HG03066 (cell line): ENCODE measurements around the gene PRR23E.

ENCODE experiments used
- ATAC-seq: cut with Tn5 transposase; IDR thresholded peaks from one replicate; pipeline ENCODE4 v1.9.1; 2021; ENCODE audit warnings: low read depth; ENCODE audit not compliant: unreplicated experiment

The PRR23E gene

DNA sequence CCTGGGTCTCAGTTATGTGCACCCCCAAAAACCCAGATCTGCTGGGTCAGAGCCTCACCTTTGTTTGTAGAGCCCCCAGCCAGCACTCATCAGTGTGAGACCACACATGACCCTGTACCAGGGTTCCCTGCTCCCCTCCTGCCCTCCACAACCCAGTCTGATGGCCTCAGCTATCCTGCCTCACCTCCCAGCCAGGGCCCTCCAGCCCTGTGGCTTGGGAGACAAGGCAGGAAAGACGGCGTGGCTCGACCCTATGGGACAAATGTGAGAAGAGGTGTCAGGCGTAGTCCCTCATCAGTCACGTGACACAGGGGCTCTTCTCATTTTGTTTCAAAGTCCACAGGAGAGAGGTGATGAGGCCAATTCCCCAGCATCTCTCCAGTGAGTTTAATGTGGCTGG lies 28.3 kb upstream of the PRR23E start:
- no peak for ATAC-seq

DNA sequence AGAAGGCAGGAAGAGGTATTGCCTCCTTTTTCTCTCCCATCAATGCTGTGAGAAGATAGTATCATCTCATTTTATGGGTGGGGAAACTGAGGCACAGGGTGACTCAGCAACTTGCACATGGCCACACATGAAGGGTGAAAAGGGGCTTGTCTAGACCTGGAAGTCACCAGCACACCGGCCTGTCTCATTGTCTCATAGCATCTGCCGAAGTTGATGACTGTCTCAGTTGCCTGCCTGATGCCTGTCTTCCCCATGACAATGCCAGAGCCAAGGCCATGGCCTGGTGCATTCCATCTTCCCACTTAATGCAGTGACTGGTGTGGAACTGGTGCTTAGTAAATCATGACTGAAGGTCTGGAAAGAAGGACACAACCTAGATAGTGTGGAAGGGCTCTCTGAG lies 27.9 kb upstream of the PRR23E start:
- ATAC-seq = no peak

DNA sequence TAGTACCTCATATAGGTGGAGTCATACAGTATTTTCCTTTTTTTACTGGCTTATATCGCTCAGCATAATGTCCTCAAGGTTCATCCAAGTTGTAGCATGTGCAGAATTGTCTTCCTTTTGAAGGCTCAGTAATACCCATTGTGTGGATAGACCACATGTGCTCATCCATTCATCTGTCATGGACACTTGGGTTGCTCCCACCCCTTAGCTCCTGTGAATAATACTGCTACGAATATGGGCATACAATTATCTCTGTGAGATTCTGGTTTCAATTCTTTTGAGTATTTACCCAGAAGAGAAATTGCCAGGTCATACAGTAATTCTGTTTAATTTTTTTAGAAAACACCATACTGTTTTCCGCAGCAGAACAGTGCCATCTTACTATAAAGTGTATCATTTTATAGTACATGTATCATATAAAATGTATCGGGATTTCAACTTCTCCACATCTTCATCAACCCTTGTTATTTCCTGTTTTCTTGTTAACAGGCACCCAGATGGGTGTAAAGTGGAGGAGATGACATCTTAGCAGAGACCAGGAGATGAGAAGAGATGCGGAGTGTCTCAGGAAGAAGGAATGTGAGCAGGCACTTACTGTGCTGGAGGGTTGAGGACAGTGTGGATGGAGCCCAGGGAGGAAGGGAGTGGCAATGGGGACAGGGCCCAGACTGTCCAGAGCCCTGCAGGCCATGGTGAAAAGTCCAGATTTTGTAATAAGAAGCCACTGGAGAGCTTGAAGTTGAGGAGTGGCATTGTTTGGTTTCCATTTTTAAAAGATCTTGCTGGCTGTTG lies 27.0 kb upstream of the PRR23E start:
- no peak for ATAC-seq

DNA sequence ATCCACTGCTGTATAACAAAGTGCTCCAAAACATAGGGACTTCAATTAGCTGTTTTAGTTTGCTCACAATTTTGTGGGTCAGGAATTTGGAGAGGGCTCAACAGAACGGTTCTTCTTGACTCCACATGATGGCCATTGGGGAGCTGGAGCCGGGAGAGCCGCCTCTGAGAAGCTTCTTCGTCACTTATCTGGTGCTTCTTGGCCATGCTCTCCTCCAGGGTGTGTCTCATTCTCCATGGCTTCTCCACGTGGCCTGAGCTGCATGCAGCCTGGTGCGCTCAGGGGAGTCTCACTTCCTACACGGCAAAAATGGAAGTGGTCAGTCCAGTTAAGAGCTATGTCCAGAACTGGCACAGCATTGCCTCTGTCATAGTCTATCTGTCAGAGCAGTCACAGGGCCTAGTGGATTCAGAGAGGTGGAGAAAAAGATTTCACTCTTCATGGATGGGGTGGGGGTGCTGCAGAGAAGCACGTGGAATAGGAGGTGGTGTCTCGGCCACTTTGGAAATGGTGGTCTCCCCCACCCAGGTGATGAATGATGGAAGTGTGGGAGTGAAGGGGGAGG lies 26.3 kb upstream of the PRR23E start:
- no peak for ATAC-seq

DNA sequence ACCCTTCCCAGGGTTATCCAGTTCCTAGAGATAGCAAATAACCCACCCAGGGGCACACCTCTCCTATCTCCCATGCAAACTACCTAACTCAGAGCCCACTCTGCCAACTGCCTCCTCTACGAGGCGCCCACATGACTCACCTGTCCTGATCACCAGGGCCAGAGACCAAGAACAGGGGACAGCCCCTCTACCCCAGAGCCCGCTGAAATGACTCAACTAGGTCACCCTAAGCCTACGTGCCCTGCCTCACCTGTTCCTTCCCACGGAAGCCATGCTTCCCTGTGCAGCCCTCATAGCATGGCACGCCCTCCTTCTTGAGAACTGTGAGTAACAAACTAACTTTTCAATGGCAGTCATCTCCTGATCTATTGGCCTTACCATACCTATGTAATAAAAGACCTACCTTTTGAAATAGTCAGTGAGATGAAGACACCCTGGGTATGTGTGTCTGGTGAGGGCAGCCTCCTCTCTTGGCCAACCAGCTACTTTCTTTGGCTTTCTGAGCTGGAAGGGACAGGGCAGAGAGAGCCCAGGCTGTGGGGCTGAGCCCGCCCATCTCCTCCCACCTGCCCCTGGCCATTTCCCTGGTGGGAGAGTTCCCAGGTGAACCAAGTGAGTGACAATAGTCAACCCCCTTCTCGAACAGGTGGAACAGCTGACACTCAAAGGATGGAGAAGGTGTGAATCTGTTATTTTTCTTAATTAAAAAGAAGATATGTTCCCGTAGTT lies 25.5 kb upstream of the PRR23E start:
- ATAC-seq = no peak

DNA sequence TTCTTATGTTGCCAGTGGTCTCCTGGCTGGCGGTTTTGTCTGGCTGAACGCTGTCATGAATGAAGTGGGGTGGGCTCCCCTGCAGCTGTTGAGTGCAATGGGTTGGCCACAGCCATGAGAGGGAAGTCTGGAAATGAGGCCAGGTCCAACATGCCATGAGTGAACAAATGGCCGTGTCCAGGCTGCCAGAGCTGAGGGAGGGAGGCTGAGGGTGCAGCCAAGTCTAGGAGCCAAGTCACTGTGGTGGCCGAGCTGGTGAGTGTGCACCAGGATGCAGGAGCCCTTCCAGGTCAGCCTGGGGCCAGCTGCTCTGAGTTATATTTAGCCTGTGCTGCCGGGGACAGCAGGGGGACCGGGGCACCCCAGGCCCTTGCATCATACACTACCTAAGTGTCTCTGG lies 24.7 kb upstream of the PRR23E start:
- no peak for ATAC-seq

DNA sequence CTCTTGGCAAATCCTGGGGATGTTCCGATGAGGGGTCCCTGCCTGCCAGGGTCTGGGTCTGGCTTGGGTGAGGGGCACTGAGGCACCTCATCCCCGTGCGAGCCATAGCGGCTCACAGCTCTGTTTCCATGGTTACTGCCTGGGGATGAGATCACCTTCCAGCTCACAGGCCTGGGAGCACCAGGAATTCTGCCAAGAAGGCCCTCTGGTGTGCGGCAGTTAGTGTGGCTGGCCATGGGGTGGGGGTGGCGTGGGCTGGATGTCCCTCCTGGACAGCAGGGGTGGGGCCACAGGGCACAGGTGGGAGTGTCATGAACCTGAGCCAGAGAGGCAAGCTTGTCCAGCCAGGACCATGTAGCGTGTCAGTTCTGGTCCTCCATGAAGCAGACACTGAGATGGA lies 22.1 kb upstream of the PRR23E start:
- no peak for ATAC-seq

DNA sequence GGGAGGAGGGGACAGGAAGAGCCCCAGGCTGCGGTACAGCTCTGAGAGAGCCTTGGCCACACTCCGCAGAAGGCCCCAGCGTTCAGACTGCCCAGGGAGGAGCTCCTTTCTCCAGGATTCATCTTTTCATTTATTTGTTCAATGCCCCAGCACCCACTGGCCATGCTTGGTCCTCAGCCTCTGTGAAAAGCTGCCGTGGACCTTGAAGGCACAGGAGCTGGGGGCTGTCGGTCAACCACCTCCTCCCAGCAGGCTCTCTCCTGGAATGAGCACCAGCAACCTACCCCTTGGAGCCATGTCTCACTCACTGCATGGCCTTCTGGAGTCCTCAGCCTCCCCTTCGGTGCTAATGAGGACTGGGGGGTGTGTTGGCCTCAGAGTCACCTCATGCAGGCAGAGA lies 21.6 kb upstream of the PRR23E start:
- no peak for ATAC-seq

DNA sequence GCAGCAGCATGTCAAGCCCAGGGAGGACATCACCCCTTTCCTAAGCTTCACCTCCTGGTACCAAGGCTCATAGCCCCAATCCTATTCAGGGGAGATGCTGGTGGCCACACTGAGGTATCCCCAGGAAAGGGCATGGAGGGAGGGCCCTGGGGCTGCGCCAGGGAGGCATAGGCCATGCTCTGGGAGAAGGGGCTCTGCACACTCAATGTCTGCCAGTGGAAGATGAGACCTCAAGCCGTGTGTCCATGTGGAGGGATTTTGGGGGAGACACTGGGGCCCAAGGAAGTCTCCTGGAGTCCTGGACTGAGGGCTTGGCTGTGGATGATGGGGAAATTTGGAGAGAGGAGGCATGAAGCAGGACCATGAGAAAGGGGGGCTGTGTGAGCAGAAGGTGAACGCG lies 21.2 kb upstream of the PRR23E start:
- ATAC-seq = no peak

DNA sequence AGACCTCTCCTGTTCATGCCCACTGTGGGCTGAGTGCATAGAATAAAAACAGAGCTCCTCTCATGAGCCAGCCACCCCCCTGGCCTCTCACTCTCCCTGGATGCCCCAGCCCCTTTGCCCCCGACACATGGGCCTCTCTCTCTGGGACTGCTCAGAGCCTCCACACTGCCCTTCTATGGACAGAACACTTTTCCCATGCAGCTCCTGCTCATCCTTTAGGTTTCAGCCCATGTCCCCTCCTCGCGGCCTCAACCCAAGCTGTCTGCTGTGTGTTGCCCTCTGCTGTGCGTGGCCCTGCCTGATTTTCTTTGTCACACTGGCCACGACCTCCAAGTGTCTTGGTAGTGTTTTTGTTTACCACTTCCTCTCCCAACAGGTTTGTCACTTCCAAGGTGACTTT lies 20.7 kb upstream of the PRR23E start:
- ATAC-seq = no peak

DNA sequence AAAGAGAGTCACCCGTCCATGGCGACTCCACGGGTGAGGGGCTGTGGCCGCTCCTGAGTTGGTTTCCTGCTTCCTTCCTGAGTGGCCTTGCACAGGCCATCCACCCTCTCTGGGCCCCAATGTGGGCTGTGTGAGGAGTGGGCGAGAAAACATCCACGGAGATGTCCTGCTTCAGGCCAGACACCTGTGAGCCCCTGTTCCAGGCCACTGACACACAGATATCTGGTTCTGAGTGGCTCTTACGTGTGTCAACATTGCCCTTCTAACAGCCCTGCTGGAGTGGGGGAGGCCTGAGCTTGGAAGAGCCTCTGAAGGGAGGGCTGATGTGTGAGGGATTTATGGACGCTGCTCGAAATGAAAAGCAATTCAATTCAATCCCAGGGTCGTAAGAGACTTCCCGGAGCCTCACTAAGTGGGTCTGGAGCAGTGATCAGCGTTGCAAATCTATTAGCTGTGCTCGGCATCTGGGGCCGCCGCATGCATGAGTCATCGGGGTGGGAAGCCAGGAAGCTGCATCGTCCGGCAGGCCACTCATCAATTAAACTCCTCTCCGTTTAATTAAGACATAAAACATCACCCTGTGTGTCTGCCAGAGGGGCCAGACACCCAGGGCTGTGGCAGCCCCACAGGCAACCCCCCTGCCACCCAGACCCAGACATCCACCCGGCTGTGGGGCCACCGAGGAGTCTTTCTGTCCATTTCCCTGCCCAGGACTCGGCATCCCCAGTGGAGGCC lies 20.0 kb upstream of the PRR23E start:
- ATAC-seq = no peak

DNA sequence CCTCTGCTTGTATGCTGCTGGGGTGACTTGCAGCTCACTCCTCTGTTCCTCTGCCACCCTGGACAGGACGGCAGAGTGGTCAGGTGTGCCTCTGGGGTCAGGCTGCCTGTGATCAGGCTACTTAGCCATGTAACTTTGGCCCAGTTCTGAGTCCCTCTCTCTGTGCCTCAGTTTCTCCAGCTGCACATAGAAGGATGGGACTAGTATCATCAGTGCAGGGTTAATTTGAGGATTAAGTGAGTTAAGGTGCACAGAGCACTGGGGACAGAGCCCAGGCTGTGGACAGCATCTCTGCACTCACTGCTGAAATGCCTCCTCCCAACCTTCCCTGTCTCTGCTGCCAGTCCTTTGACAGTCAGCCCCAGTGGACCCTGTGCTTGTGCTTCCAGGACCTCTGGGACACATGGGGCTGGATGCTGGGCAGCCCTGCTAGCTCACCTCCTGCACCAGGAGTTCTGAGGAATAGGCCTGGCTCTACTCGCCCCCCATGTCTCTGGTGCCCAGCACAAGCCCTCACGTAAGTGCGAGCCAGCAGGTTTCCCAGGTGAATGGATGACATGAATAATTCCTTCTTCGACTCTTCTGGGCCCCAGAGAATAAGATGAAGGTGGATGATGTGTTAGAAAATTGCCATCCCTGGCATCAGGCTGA lies 19.3 kb upstream of the PRR23E start:
- ATAC-seq = no peak

DNA sequence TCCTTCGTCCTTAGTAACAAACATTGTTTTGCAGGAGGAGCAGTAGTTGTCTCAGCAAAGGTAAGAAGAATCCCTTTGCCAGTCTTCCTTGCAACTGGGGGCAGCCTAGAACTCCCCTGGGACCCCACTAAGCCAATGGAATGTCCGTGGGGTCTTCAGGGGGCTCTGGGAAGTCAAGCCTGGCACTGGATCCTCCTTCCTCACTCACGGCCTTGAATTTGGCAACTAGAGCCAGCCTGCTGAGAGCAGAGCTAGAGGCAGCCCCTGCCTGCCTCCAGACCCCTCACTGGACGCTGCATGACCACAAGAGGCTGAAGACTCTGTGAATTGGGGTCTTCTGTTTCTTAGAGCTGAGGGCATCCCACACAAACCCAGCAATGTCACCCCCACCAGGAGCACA lies 18.6 kb upstream of the PRR23E start:
- ATAC-seq = no peak

DNA sequence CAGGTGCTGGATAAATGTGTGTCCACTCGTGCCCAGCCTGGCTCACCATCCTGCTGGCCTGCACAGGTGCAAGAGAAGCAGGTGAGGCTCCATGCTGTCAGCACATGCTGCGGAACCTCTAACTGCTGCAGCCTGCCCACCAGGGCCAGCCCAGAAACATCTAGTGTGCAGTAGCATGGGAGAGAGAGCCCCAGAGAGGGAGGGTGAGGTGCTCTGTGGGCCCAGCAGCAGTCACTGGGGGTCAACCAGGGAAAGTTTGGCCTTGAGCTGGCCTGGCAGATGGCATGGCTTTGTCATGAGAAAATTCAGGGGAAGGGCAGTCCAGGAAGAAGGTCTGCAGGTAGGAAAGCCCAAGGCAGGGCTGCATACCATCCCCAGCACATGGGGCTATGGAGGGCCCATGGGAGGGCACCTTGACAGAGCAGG lies 18.2 kb upstream of the PRR23E start:
- ATAC-seq = no peak

DNA sequence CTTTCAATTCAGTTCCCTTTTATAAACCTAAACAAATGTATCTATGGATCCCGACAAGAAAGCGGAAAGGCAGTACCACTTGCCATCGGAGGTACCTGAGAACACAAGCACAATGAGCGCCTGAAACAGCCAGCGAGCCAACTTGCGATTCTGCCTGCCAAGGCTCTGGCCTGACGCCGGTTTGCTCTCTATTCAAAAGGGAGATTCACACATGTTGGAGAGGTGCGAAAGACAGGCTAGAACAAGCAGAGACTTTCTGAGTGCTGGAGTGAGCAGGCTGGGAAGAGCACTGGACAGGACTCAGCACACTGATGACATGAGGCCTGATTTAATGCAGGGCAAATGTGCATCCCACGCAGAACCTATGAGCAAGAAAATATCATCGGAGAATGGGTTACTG lies 17.7 kb upstream of the PRR23E start:
- no peak for ATAC-seq

DNA sequence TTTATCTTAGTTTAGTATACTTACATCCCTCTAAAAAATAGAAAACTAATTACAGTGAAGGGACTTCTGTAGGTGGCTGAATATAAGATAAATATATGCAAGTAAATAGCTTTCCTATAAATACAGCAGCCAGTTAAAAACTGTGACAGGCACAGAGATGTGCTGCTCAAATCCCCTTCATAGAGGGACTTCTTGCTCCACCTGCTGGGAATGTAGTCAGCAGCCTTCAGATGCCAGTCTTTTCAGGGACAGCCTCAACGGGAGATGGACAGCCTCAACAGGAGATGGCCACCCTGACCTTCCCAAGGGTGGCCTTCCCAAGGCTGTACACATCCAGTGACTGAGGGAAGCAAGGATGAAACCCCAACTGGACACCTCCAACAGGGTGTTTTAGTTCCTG lies 15.7 kb upstream of the PRR23E start:
- ATAC-seq = no peak

DNA sequence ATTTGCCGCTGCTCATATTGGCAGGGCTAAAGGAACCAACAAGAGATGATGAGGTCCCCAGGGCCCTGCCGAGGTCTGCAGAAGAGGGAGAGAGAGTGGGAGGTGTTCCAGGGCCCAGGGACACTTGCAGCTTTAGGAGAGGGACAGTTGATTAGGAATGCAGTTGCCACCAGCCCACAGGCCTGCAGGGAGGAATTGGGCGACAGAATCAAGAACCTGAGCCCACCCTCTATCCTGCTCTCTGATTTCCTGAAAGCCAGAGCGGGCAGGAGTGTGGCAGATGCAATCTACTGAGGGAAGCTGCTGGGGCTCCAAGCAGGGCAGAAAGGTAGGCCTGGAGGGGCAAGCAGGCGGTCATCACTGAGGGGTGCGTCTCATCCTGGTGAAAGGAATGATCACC lies 12.1 kb upstream of the PRR23E start:
- ATAC-seq = no peak

DNA sequence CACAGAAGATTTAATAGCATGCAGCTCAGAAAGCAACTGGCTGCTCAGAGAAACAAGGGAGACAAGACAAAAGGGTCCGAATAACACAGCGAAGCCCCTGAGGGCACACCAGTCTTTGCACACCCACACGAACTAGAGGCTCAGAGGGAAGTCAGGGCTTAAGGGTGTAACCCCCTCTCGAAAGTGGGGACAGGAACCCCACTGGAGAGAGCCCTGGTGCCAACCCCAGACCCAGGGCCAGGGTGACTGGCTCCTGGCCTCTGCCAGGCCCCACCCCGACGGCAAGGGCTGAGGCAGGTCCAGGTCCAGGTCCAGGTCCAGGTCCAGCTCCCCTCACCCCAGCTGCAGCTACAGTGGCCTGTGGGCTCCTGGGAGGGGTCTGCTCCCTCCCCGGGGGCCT lies 10.5 kb upstream of the PRR23E start:
- ATAC-seq = no peak

DNA sequence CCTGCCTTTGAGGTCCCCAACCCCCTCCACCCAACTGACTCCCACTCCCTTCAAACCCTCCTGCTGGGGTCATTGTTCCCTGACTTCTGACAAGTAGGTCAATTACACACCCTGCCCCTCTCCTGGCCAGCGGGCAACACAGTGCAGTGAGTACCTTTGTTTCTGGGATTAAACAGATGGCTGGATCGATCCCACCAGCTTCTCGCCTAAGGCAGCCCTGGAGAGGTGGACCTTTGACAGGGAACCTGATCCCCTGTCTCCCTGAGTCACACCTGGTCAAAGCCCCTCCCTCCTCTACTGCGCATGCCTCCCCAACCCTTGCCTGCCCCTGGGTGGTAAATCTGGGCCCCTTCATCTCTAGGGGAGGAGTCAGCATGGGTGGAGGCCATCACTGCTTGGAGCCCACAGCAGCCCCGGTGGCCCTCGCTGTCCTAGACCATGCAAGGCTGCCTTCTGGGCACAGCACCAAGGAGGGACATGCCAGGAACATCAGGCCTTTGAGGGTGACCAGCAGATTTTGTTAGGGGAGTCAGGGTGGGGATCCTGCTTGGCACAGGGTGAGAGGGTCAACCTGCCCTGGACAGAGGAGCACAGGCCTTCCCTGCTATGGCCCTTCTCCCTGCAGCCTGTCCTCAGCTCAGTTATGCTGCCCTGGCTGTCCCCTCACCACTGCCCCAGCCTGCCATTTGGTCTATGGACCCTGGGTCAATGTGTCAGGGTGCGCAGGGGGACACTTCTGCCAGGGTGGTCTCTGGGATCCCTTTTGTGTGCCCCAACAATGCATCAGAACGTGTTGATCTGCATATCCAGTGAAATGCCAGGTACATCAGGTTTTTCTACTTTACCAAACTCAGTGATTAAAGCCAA lies 9.8 kb upstream of the PRR23E start:
- ATAC-seq = no peak
